DND-41 (cell line): ENCODE measurements around the gene GGN.

Experiments used
- EZH2 ChIP-seq: IDR thresholded peaks from 3 replicates; pipeline ENCODE4 v1.6.1; 2012; ENCODE audit warnings: borderline replicate concordance, low read depth, mild to moderate bottlenecking, moderate library complexity, low read length, inconsistent platforms; ENCODE audit not compliant: severe bottlenecking
- TF ChIP-seq, protein P1 (sequence below): IDR thresholded peaks from 2 replicates; pipeline ENCODE4 v1.5.1; 2012; ENCODE audit warnings: borderline replicate concordance, low read length, moderate library complexity, mild to moderate bottlenecking; ENCODE audit not compliant: poor library complexity, severe bottlenecking; ENCODE audit errors: extremely low read depth

GRCh38 chr19:38374332-38375097 lies 13.3 kb downstream of the GGN start, which contains the start of gene PSMD8:
- TF ChIP-seq, protein P1, sequence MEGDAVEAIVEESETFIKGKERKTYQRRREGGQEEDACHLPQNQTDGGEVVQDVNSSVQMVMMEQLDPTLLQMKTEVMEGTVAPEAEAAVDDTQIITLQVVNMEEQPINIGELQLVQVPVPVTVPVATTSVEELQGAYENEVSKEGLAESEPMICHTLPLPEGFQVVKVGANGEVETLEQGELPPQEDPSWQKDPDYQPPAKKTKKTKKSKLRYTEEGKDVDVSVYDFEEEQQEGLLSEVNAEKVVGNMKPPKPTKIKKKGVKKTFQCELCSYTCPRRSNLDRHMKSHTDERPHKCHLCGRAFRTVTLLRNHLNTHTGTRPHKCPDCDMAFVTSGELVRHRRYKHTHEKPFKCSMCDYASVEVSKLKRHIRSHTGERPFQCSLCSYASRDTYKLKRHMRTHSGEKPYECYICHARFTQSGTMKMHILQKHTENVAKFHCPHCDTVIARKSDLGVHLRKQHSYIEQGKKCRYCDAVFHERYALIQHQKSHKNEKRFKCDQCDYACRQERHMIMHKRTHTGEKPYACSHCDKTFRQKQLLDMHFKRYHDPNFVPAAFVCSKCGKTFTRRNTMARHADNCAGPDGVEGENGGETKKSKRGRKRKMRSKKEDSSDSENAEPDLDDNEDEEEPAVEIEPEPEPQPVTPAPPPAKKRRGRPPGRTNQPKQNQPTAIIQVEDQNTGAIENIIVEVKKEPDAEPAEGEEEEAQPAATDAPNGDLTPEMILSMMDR: peak; percentile 45
- TF ChIP-seq EZH2: no peak
